GM21360 (cell line): ENCODE results near the gene LMNTD1.
A peak's percentile ranks its signal among the peaks of the same experiment; 100 is the strongest.
"Not testable (repeated sequence)": the region's sequence is repeated elsewhere in the genome, so short reads cannot be mapped to it uniquely, and the experiment has no call there.

ENCODE experiments used
- ATAC-seq: cut with Tn5 transposase; IDR thresholded peaks from one replicate; pipeline ENCODE4 v1.9.1; 2021; ENCODE audit warnings: mild to moderate bottlenecking, moderate library complexity; ENCODE audit not compliant: unreplicated experiment

The LMNTD1 gene, protein sequence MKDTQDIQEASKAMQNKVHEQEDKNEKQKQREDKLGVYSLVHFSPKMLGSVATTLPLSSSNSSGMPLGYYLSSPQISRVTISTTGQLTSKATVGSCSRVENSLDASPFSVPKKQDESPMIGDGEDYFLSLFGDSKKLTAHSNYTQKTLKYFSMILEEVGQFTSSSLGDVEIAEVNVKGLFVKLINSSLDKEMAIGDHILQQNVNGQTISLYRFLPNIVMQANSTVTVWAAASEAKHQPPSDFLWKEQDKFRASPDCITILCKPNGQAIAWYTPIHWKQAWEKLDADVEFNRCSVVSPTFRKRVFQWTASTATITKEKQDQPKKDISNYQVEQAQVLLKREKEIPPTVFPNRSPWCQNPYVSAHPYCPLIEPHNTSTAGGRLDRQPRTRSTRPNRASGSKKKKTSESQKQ

GRCh38 chr12:25553098-25553497 is at the start of gene LMNTD1:
Gene LMNTD1, minus strand, starts transcription at chr12:25553283. Its CDS starts 324 bp downstream, at chr12:25552959.
- no peak for ATAC-seq

DNA sequence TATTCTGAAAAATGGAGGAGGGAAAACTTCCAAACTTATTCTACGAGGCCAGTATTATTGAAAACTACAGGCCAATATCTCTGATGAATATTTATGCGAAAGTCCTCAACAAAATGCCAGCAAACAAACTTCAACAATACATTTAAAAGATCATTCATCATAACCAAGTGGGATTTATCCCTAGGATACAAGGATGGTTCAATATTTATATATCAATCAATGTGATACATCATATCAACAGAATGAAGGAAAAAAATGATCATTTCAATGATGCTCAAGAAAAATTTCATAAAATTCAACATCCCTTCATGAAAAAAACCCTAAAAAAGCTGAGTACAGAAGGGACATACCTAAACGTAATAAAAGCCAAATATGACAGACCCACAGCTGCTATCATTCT is 45.9 kb upstream of the LMNTD1 start:
- ATAC-seq, result no peak

GRCh38 chr12:25595496-25595895 is 42.4 kb upstream of the LMNTD1 start:
- ATAC-seq, result not testable (repeated sequence)

DNA sequence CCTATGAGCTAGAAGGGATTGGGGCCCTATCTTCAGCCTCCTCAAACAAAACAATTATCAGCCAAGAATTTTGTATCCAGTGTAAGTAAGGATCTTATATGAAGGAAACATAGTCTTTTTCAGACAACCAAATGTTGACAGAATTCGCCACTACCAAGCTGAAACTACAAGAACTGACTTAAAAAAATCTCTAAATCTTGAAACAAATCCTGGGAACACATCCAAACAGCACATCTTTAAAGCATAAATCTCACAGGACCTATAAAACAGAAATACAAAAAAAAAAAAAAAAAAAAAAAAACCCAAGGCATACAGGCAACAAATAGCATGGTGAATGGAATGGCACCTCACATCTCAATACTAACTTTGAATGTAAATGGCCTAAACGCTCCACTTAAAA is 41.3 kb upstream of the LMNTD1 start:
- ATAC-seq, result no peak

DNA sequence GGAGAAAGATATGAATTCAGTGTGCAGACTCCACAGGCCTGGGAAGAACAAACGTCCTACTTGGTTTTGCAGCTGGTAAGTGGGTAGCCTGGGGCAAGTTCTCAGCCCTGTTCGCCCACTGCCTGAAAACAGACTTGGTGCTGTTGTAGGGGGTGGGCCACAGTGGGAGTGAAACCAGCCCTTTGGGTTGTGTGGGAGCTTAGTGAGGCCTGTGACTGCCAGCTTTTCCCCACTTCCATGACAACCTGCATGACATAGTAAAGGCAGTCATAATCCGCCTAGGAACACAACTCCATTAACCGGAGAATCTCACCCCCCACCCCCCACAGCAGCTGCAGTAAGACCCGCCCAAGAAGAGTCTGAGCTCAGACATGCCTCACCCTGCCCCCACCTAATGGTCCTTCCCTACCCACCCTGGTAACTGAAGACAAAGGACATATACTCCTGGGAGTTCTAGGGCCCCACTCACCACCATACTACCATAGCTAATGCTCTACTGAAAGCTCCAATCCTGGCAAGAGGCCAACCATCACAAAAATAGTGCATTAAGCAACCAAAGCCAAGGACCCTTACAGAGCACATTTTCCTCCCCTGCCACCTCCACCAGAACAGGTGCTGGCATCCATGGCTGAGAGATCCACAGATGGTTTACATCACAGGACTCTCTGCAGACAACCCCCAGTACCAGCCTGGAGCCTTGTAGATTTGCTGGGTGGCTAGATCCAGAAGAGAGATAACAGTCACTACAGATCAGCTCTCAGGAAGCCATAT is 39.8 kb upstream of the LMNTD1 start:
- no peak for ATAC-seq

GRCh38 chr12:25591144-25591543 is 38.1 kb upstream of the LMNTD1 start:
- no peak for ATAC-seq

- ATAC-seq, result peak; percentile 62
These were observed 37.1 kb upstream of the LMNTD1 start for GRCh38 chr12:25590011-25590721.

DNA sequence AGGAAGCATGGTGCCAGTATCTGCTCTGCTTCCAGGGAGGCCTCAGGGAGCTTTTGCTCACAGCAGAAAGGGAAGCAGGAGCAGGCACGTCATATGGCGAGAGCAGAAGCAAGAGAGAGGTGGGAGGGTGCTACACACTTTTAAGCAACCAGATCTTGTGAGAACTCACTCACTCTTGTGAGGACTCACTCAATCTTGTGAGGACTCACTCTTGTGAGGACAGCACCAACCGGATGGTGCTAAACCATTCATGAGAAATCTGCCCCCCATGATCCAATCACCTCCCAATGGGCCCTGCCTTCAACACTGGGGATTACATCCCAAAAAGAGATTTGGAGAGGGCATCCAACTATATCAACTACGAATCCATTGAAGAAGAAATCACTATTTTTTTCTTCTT is 34.3 kb upstream of the LMNTD1 start:
- ATAC-seq, result no peak

DNA sequence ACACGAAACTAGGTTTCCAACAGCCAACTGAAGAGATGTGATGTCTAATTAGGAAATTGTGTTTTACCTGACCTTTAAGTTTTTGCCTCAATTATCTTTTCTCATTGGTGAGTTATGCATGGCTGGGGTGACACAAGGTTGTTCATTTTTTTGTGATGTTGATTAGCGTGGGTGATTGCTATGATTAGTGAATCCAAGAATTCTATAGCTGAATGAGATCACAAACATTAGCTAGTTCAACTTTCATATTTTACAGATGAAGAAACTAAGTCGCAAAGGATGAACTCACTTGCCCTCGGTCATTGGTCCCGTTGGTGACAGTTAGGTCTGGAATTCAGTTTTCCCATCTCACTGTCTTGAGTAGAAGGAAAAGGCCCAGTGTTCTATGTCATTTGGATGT is 32.6 kb upstream of the LMNTD1 start:
- no peak for ATAC-seq

- no peak for ATAC-seq
These were observed 32.0 kb upstream of the LMNTD1 start for GRCh38 chr12:25585021-25585523.

- ATAC-seq, result no peak
These were observed 31.5 kb upstream of the LMNTD1 start for GRCh38 chr12:25584596-25584995.

GRCh38 chr12:25583545-25583944 is 30.5 kb upstream of the LMNTD1 start:
- no peak for ATAC-seq

DNA sequence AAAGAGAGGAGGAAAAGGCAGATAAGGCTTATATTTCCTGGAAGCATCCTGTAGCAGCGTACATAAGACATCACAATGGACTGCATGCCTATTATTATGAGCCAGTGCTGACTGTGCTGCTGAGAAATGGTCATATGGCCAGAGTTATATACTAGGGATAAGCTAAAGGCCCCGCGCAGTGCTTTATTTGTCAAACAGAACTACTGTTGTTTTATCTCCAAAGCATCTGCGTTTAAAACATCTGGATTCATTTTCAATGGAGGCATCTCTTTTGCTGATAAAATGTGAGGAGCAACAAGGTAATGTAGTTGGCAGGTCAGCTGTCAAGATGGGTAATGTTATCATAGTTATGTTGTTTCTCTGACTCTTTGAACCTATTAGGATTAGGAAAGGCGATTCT is 28.0 kb upstream of the LMNTD1 start:
- ATAC-seq, result no peak

DNA sequence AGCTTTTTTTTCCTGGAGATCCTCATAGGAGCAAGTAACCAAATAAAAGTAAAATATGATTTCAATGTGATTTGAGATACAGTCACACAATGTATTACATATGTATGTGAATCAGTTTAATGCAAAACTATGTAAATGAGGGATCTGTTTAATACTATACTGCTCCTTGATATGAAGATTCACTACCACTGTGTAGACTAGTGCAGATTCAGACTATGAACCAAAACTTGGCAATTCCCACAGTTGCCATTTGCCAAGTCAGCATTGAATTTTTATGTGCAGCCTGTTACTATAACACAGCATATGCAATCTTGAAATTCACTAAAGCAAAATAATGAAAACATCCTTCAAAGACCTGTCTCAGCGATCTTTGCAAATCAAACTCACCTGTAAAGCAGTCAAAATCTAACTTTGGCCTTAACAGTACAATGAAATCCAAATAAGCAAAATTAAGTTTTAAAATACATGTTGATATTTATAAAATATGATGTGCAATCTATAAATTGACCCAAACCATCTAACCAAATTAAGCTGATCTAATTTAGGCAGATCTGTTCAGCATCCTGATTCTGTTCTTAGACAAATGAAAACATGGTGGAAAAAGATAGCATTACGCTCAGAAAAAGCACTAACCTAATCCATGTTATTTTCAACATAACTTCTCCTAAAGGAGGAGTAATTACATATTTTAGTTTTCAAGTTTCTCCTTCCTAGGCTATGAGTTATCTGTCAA is 25.5 kb upstream of the LMNTD1 start:
- no peak for ATAC-seq

GRCh38 chr12:25574761-25575160 is 21.7 kb upstream of the LMNTD1 start:
- no peak for ATAC-seq

DNA sequence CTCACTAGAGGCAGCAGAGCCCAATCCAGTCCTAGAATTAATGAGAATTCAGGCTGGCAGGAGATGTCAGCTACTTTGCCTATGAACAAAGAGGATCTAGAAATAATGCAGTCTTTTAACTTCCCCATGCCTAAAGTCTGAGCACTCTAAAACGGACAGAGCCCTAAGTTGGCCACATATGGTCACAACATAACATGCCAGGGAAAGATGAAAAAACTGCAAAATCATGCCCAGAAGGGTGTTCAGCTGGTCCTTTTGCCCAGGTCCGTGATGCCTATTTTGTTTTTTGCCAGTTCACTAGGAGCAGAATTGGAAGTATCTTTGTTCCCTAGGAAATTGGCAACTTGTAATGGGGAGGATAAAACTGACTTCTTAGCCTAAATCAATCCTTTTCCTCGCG is 20.3 kb upstream of the LMNTD1 start:
- no peak for ATAC-seq

DNA sequence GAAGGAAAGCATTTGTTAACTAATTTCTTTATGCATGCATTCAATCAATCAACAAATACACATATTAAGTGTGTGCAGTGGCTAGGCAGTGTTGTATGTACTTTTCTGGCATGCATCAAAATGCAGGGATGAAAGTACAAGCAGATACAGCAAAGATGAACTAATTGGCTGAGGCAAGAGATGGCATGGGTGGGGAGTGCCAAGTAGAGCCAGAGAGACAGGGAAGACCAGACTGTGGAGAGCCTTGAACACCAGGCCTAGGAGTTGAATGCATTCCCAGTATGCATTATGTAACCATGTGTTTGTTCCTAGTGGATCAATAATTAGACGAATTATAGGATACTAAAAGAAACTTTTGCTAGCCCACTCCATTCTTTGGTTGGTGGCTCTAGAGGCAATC is 17.3 kb upstream of the LMNTD1 start:
- ATAC-seq, result no peak

GRCh38 chr12:25566202-25566949 is 13.3 kb upstream of the LMNTD1 start:
- no peak for ATAC-seq

- no peak for ATAC-seq
These were observed 5.5 kb upstream of the LMNTD1 start for GRCh38 chr12:25558586-25558985.

DNA sequence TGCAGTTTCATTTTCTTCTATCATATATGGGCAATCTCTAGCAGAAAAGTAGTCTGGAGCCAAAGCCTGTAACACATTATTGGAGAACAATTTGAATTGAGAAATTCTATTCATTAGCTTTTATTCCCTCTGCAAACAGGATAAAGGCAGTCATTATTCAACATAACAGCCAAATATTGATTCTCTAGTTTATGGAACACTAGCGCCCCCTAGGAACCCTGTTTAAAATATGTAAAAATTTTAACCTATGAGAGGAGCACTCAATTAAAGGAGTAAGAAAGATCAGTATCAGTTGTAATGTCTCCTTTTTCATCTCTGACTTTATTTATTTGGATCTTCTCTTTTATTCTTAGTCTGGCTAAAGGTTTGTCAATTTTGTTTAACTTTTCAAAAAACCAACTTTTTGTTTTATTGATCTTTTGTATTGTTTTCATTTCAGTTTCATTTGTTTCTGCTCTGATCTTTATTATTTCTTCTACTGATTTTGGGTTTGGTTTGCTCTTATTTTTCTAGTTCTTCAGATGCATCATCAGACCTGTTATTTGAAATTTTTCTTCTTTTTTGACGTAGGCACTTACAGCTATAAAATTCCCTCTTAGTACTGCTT is 4.8 kb upstream of the LMNTD1 start:
- no peak for ATAC-seq
